Measurements from ENCODE around the gene FAM20B.

The FAM20B gene

GRCh38 chr1:179053486-179053885 is 27.8 kb downstream of the FAM20B start:
- no peak for DNase-seq

GRCh38 chr1:179055937-179056336 is 30.2 kb downstream of the FAM20B start:
- no peak for DNase-seq

GRCh38 chr1:179058487-179059483 is 33.1 kb downstream of the FAM20B start:
- DNase-seq: no peak

DNA sequence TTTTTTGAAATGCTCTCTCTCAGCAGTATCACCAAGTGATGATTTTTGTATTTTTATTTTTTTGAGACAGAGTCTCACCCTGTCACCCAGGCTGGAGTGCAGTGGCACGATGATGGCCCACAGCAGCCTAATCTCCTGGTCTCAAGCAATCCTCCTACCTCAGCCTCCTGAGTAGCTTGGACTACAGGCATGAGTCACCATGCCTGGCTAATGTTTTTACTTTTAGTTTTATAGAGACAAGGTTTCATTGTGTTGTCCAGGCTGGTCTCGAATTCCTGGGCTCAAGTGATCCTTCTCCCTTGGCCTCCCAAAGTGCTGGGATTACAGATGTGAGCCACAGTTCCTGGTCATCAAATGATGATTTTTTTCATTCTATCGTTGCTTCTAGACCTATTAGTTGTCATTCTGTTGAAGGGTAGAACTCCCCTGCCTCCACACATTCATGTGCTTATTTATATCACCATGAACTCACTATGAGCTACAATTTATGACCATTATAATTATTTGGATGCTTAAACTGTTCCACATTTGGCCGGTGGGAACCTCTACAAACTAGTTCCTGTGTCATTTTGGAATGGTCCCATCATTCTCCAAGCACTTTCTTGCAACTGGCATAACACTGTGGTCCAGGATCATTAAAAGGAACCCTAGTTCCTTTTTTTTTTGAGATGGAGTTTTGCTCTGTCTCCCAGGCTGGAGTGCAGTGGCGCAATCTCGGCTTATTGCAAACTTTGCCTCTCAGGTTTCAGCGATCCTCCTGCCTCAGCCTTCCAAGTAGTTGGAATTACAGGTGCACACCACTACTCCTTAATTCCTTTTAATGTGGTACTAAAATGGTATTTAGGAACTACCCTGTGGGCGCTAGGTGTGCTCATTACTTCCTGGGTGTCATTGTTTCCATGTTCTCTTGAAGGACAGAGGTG is 35.9 kb downstream of the FAM20B start:
- DNase-seq: no peak

GRCh38 chr1:179066471-179066870 is 40.8 kb downstream of the FAM20B start:
- no peak for DNase-seq

GRCh38 chr1:179077396-179077795 is 51.7 kb downstream of the FAM20B start:
- DNase-seq: no peak

- DNase-seq: peak in 1 of 4 experiments; percentile 5
These were observed 53.5 kb downstream of the FAM20B start for GRCh38 chr1:179079113-179079761.

DNA sequence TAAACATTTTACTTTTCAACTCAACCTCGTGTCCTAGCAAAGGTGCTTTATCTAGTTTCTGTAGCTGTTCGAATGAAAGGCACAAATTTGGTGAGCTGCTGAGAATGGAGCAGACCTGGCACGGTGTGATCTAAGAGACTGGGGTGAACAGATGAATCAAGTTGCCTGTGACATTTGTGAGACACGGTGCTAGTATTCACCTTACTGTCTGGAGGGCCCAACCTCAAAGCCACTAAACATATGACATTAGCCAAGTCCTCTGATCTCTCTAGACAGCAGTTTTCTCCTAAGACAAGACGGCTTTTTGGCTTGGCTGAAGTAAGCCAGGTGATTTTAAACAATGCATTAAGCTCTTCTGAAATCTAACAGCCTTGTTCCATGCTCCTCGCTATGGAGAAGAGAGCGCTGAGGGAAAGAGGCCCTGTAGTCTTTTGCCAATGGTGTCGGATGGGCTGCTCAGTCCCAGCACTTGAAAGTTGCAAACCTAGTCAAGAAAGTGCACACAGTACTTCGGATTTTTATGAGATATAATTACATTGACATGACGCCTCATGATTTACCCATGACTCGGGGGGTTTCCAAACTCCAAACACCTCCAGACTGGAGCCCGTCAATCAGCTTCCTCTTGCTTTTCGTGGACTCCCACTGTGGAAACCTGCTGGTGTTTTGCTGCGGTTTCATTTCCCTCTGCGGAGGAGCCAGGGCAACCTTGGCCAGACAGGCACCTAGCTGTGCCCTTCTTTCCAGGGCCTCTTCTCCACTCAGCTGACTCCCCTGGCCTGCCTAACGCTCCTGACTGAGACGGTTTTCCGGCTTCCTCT is 55.4 kb downstream of the FAM20B start:
- no peak for DNase-seq

- peak; percentile 25 to 59 (median 40) for DNase-seq
These were observed 56.1 kb downstream of the FAM20B start, which contains the start of gene TOR3A for GRCh38 chr1:179081687-179082332. Gene TOR3A, plus strand, starts transcription at chr1:179082070. Its CDS starts 59 bp downstream, at chr1:179082129.

DNA sequence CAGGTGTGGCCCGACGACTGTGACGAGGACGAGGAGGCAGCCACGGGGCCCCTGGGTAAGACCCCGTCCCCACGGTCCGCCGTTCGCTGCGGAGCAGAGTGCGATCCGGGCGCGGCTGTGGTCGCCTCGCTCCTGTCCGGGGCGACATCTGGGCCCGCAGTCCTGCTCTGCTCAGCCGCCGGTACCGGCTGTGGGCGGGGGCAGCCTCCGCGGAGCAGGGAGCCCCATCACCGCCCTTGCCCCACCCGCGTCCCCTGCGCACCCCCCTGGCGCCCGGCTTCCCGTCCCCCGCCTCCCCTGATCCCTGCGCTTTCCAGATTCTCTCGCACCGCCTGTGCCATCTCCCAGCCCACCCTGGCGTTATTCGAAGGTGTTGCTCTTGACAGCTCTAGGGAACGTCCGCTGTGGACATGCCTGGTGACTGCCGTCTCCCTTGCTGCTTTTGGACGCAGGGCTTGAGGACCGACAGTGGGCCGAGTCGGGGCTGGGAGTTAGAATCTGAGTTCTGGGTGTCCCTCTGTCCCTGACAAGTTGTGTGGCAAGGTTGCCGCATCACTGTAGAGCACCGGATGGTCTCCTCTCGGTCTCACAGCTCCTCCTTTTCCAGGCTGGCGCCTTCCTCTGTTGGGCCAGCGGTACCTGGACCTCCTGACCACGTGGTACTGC is 56.8 kb downstream of the FAM20B start:
- peak in 1 of 4 experiments; percentile 26 for DNase-seq

GRCh38 chr1:179082999-179083335 is 57.3 kb downstream of the FAM20B start:
- no peak for DNase-seq

- no peak for DNase-seq
These were observed 57.8 kb downstream of the FAM20B start for GRCh38 chr1:179083533-179083932.

DNA sequence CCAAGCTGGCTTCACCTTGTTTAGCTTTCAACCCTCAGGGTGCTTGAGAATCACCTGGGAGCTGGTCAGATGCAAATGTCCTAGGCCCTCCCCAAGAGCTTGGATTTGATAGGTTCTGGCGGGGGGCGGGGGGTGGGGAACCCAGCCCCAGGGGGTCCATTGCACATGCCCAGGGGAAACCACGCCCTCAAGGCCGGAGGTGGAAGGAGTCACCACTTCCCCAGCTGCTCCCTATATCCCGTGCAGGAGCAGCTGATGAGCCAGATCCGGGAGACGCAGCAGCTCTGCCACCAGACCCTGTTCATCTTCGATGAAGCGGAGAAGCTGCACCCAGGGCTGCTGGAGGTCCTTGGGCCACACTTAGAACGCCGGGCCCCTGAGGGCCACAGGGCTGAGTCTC is 62.0 kb downstream of the FAM20B start:
- DNase-seq: no peak

- DNase-seq: no peak
These were observed 64.3 kb downstream of the FAM20B start for GRCh38 chr1:179089827-179090482.

DNA sequence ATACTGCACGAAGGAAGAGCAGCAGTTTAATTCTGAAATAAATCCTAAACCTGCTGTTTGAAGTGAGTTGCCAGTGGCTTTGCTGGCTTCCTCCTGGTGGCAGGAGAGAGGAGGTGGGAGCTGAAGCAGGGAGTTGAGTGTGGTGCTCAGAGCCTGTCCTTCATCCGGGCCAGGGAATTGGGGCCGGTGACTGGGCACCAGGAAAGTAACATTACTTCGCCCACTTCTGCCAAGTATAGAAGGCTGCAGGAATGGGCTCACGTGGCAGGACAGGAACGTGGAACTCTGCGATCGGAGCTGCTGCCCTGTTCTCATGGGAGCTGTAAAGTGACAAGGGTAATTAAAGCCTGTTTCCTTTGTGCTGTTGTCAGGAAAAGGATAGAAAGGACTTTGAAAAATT is 64.8 kb downstream of the FAM20B start:
- DNase-seq: no peak

DNA sequence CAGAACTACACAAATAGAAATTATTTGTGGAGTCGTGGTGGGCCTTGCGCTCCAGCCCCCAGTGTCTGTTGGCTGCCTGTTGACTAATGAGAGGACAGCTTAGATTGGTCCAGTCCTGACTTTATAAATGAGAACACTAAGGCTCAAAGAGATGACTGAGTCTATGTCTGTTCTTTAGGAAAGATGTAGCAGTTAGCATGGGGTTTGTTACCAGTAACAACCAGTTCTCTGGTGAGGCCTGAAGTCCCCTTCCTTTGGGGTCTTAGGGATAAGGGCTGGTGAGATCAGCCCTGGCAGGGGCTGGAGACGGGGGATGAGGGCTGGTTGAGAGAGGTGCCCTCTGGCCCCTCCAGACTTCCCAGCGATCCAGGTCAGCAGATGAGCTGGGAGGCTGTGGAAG is 65.2 kb downstream of the FAM20B start:
- DNase-seq: no peak

GRCh38 chr1:179091691-179092165 is 66.0 kb downstream of the FAM20B start:
- DNase-seq: no peak

DNA sequence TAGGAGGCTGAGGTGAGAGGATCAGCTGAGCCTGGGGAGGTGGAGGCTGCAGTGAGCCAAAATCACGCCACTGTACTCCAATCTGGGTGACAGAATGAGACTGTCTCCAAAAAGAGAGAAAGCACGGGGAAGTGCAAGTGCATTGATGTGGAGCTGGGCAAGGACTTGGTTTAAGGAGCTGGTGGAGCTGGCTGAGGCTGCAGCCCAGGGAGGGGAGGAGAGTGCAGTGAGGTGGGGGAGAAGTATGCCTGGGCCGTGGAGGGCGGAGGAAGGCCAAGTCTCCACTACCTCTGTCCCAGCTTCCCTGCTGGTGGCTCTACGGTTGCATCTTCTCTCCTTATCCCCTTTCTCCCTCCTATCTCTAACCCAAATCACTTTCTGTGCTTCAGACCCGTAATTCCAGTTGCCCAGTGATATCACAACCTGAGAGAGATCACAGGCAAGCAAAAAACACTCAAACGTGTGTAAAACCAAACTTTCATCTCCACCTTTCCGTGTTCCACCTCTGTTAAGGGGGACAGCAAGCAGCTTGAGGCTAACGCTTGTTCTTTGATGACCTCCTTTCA is 67.3 kb downstream of the FAM20B start:
- DNase-seq: no peak

DNA sequence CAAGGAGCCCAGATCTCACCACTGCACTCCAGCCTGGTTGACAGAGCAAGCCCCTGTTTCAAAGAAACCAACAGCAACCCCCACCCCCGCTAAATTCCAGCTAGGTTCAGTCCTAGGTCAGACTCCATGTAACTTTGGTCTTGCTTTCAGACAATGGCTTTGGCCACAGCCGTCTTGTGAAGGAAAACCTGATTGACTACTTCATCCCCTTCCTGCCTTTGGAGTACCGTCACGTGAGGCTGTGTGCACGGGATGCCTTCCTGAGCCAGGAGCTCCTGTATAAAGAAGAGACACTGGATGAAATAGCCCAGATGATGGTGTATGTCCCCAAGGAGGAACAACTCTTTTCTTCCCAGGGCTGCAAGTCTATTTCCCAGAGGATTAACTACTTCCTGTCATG is 69.1 kb downstream of the FAM20B start:
- no peak for DNase-seq

DNA sequence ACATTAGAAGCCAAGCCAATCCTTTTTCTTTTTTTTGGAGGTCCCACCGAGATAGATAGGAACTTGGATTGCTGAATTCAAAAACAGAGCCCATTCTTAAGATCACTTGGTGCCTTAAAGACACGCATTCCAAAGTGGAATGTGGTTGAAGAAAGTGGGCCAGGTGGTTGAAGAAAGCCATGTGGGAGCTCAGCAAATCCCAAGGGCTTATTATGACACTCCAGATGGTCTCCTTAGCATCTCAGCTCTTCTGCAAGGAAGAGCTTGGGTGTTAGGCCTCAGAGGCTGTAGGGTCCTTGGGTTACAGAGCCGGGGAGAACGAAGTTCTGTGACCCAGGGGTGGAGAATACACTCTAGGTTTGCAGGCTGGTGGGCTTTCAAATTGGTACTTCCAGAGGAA is 69.7 kb downstream of the FAM20B start:
- DNase-seq: no peak

Data from activated naive CD4-positive, alpha-beta T cell (primary cell).